Measurements from ENCODE around the gene OCSTAMP. TPM values are rescaled to one million over a fixed set of nuclear protein-coding genes. Genes with fewer than 3 reads are reported as not detected.

OCSTAMP gene
- total RNA-seq, 1 donor from 2014 or later = not detected

- DNase-seq (ENCODE audit: extremely low read depth, low read depth, low spot score) = peak; percentile 9
Measured at GRCh38 chr20:46520976-46521579, 29.4 kb downstream of the OCSTAMP start.

- DNase-seq (ENCODE audit: extremely low read depth, low read depth, low spot score) = no peak
Measured at GRCh38 chr20:46520540-46520939, 29.9 kb downstream of the OCSTAMP start.

- no peak for DNase-seq (ENCODE audit: extremely low read depth, low read depth, low spot score)
Measured at GRCh38 chr20:46519471-46520068, 30.9 kb downstream of the OCSTAMP start.

- no peak for DNase-seq (ENCODE audit: extremely low read depth, low read depth, low spot score)
Measured at GRCh38 chr20:46512943-46513844, 37.3 kb downstream of the OCSTAMP start, which contains the start of gene ZNF334. ZNF334 (minus strand) TSS chr20:46513559; CDS start chr20:46512102, 1,457 bp downstream.

GRCh38 chr20:46509523-46509922 lies 40.9 kb downstream of the OCSTAMP start:
- DNase-seq (ENCODE audit: extremely low read depth, low read depth, low spot score) = no peak

- DNase-seq (ENCODE audit: extremely low read depth, low read depth, low spot score) = no peak
Measured at GRCh38 chr20:46507760-46508407, 42.6 kb downstream of the OCSTAMP start.

- no peak for DNase-seq (ENCODE audit: extremely low read depth, low read depth, low spot score)
Measured at GRCh38 chr20:46505506-46505905, 44.9 kb downstream of the OCSTAMP start.

- no peak for DNase-seq (ENCODE audit: extremely low read depth, low read depth, low spot score)
Measured at GRCh38 chr20:46501961-46502360, 48.5 kb downstream of the OCSTAMP start.

- no peak for DNase-seq (ENCODE audit: extremely low read depth, low read depth, low spot score)
Measured at GRCh38 chr20:46501337-46501942, 49.0 kb downstream of the OCSTAMP start.

GRCh38 chr20:46494077-46494476 lies 56.4 kb downstream of the OCSTAMP start:
- no peak for DNase-seq (ENCODE audit: extremely low read depth, low read depth, low spot score)

- no peak for DNase-seq (ENCODE audit: extremely low read depth, low read depth, low spot score)
Measured at GRCh38 chr20:46491354-46491753, 59.1 kb downstream of the OCSTAMP start.

Other genes starting within 250 kb of the OCSTAMP start
- gene CDH22, start 242.2 kb downstream of the OCSTAMP start, total RNA-seq = 0.06 TPM in 1 of 2 replicates, not detected in the other
- 34.0 and 38.8 TPM in 2 replicates for gene ELMO2, start 144.0 kb downstream of the OCSTAMP start, total RNA-seq
- gene ZNF334, start 37.1 kb downstream of the OCSTAMP start, total RNA-seq = 0.73 and 1.1 TPM in 2 replicates
- 0.10 and 0.47 TPM in 2 replicates for gene SLC13A3, start 100.8 kb upstream of the OCSTAMP start, total RNA-seq
- 17.4 and 19.7 TPM in 2 replicates for gene TP53RK, start 138.8 kb upstream of the OCSTAMP start, total RNA-seq
- gene SLC2A10, start 159.0 kb upstream of the OCSTAMP start, total RNA-seq = 10.8 and 20.6 TPM in 2 replicates